GM12878 (cell line): ENCODE measurements around the gene MMP14. TPM values are rescaled to one million over a fixed set of nuclear protein-coding genes. Genes with fewer than 3 reads are reported as not detected.

Experiments used
- ATAC-seq: fragments of 200-7000 bp; cut with Tn5 transposase; 3 replicates; pipeline ENCODE4 v1.9.1; 2020; ENCODE audit warnings: mild to moderate bottlenecking, moderate library complexity
- BruUV-seq: library from RNA; stranded (reverse); fragments of 400-500 nt; replicated peaks from 2 replicates; lab custom pipeline; 2021; lab: Mats Ljungman, UMichigan
- CTCF ChIA-PET: fragments of 300-600 bp; sonication (Branson Sonifier 250); formaldehyde crosslinking; extraction: SDS; loops from one replicate; lab custom pipeline; 2021; ENCODE audit warnings: inconsistent platforms; lab: Yijun Ruan, JAX
- POLR2A ChIA-PET: fragments of 350-600 bp; formaldehyde crosslinking; extraction: SDS; loops from one replicate; lab custom pipeline; 2021; ENCODE audit warnings: inconsistent platforms; lab: Charles Lee
- RAD21 ChIA-PET: fragments of 300-600 bp; sonication (Branson Sonifier 250); formaldehyde crosslinking; loops from one replicate; lab custom pipeline; 2023; ENCODE audit warnings: antibody characterized with exemption; ENCODE audit not compliant: unreplicated experiment; lab: Charles Lee
- SMC1A ChIA-PET: fragments of 300-600 bp; sonication (Branson Sonifier 250); formaldehyde crosslinking; loops from one replicate; lab custom pipeline; 2023; ENCODE audit not compliant: unreplicated experiment, uncharacterized antibody; lab: Charles Lee
- DNase-seq: peaks from one replicate; pipeline ENCODE4 v3.0.0-alpha.2; 2011; ENCODE audit warnings: low read depth, low spot score
- FAIRE-seq: peaks from 3 replicates; lab custom pipeline; 2011; peaks lifted over from hg19 to GRCh38; lab: Jason Lieb, UNC
- H2AFZ ChIP-seq: 2 replicates; pipeline ENCODE4 v1.6.0; 2011; ENCODE audit warnings: low read depth, low read length, control low read depth; ENCODE audit not compliant: control insufficient read depth
- H3K27ac ChIP-seq: 2 replicates; pipeline ENCODE4 v1.5.1; 2011; ENCODE audit warnings: control low read depth; ENCODE audit not compliant: control insufficient read depth, insufficient read depth
- H3K27me3 ChIP-seq, 2 experiments: replicated peaks in 1 of 2; 2 replicates each; pipeline versions ENCODE4 v1.6.0 to v1.6.1; 2011; ENCODE audit warnings: low read length in 1 of 2; ENCODE audit not compliant: control insufficient read depth in 2 of 2, insufficient read depth in 2 of 2
- H3K36me3 ChIP-seq, 2 experiments: 2 replicates each; pipeline ENCODE4 v1.5.1; 2011; ENCODE audit warnings: low read length in 1 of 2; ENCODE audit not compliant: control insufficient read depth in 2 of 2, insufficient read depth in 2 of 2
- H3K4me1 ChIP-seq: 2 replicates; pipeline ENCODE4 v1.6.1; 2011; ENCODE audit warnings: mild to moderate bottlenecking, low read length, moderate library complexity, mixed read lengths; ENCODE audit not compliant: control insufficient read depth, insufficient read depth
- H3K4me2 ChIP-seq: 2 replicates; pipeline ENCODE4 v1.6.0; 2011; ENCODE audit warnings: control low read depth; ENCODE audit not compliant: control insufficient read depth, insufficient read depth
- H3K4me3 ChIP-seq: fragments of 200-600 bp; sonication (generic); 2 replicates; pipeline ENCODE4 v1.5.1; 2016
- H3K79me2 ChIP-seq: 2 replicates; pipeline ENCODE4 v1.6.0; 2011; ENCODE audit warnings: low read length; ENCODE audit not compliant: control insufficient read depth, insufficient read depth
- H3K9ac ChIP-seq: 2 replicates; pipeline ENCODE4 v1.8.0; 2011; ENCODE audit warnings: low read length, control low read depth, mixed read lengths; ENCODE audit not compliant: control insufficient read depth, insufficient read depth
- H3K9me3 ChIP-seq: replicated peaks from 3 replicates; pipeline ENCODE4 v1.5.1; 2011; ENCODE audit warnings: mild to moderate bottlenecking, low read length; ENCODE audit not compliant: control insufficient read depth, insufficient read depth
- H4K20me1 ChIP-seq: 2 replicates; pipeline ENCODE4 v1.6.0; 2011; ENCODE audit not compliant: control insufficient read depth, insufficient read depth
- CBX5 ChIP-seq: sonication (generic); IDR thresholded peaks from 2 replicates; pipeline ENCODE4 v1.6.1; 2016; ENCODE audit warnings: low read depth, moderate library complexity, mild to moderate bottlenecking, inconsistent platforms
- CEBPB ChIP-seq, 2 experiments: fragments of 150-350 bp in 1 of 2; IDR thresholded peaks; 2 replicates each; pipeline ENCODE4 v1.6.1; 2012 to 2014; ENCODE audit warnings: low read depth in 2 of 2, low read length in 2 of 2, borderline replicate concordance in 1 of 2, inconsistent platforms in 1 of 2
- EED ChIP-seq: sonication (generic); IDR thresholded peaks from 2 replicates; pipeline ENCODE4 v1.6.1; 2016; ENCODE audit warnings: antibody characterized with exemption, low read depth
- EZH2 ChIP-seq: IDR thresholded peaks from 2 replicates; pipeline ENCODE4 v1.6.1; 2012; ENCODE audit warnings: low read depth, mild to moderate bottlenecking, control low read depth, inconsistent platforms, low read length, borderline replicate concordance; ENCODE audit not compliant: control insufficient read depth
- FOXM1 ChIP-seq: IDR thresholded peaks from 2 replicates; pipeline ENCODE4 v1.6.1; 2012; ENCODE audit warnings: low read depth, mild to moderate bottlenecking, inconsistent platforms, low read length, moderate library complexity
- KAT2A ChIP-seq: conservative IDR thresholded peaks from 2 replicates; pipeline ENCODE4 v1.6.1; 2011; ENCODE audit warnings: low read depth, low read length; ENCODE audit not compliant: control insufficient read depth
- MXI1 ChIP-seq: fragments of 150-350 bp; IDR thresholded peaks from 2 replicates; pipeline ENCODE4 v1.6.1; 2011; ENCODE audit warnings: low read depth, mild to moderate bottlenecking, inconsistent platforms, low read length, improper control_type of control experiment
- NFIC ChIP-seq: IDR thresholded peaks from 2 replicates; pipeline ENCODE4 v1.6.1; 2012; ENCODE audit warnings: low read depth, mild to moderate bottlenecking, inconsistent platforms, low read length, moderate library complexity
- NFYA ChIP-seq: IDR thresholded peaks from 2 replicates; pipeline ENCODE4 v1.6.1; 2011; ENCODE audit warnings: low read depth, mild to moderate bottlenecking, low read length, improper control_type of control experiment, borderline replicate concordance
- NR2F1 ChIP-seq: fragments of 450-650 bp; conservative IDR thresholded peaks from 2 replicates; pipeline ENCODE4 v1.6.1; 2017; ENCODE audit warnings: mild to moderate bottlenecking
- RB1 ChIP-seq: fragments of 450-650 bp; formaldehyde crosslinking; IDR thresholded peaks from 2 replicates; pipeline ENCODE4 v1.6.1; 2017; ENCODE audit warnings: mild to moderate bottlenecking, borderline replicate concordance
- RBBP5 ChIP-seq: fragments of 200-600 bp; sonication (generic); conservative IDR thresholded peaks from 2 replicates; pipeline ENCODE4 v1.6.1; 2016
- SUPT20H ChIP-seq: IDR thresholded peaks from 2 replicates; pipeline ENCODE4 v1.6.1; 2011; ENCODE audit warnings: low read depth, mild to moderate bottlenecking, low read length, moderate library complexity, borderline replicate concordance; ENCODE audit not compliant: control insufficient read depth
- SUZ12 ChIP-seq: fragments of 200-600 bp; sonication (generic); IDR thresholded peaks from one replicate; pipeline ENCODE4 v1.6.1; 2018; ENCODE audit warnings: antibody characterized with exemption, mild to moderate bottlenecking; ENCODE audit not compliant: unreplicated experiment
- ZNF217 ChIP-seq: fragments of 450-650 bp; IDR thresholded peaks from 2 replicates; pipeline ENCODE4 v1.6.1; 2017; ENCODE audit warnings: antibody characterized with exemption, mild to moderate bottlenecking
- WGBS: methylation state at CpG from one replicate; pipeline ENCODE4 v1.1.6; 2016; ENCODE audit warnings: low lambda C conversion rate; ENCODE audit not compliant: insufficient replicate concordance, insufficient coverage; ENCODE audit errors: missing lambda C conversion rate; 5-methylcytosine and 5-hydroxymethylcytosine counted together
- in situ Hi-C: fragments of 300-500 bp; cut with MboI; formaldehyde crosslinking; loops from 9 replicates; pipeline ENCODE4 v1.14.3; 2018; ENCODE audit warnings: mixed read lengths
- intact Hi-C: fragments of 100-400 bp; cut with micrococcal nuclease; formaldehyde crosslinking; loops from one replicate; pipeline ENCODE4 v1.14.2; 2022; ENCODE audit not compliant: unreplicated experiment
- polyA plus RNA-seq, 11 experiments: library from polyadenylated mRNA; depleted of rRNA in 4 of 11; unstranded in 6 of 11; stranded (reverse) in 5 of 11; fragments of >200 nt; fragmentation: Nextera tagmentation in 4 of 11; fragmentation: Illumina TruSeq in 1 of 11; extraction: Ambion mirVana in 4 of 11; extraction: Trizol in 1 of 11; gene quantifications; 1 replicate in 1 of 11; 2 replicates in 10 of 11; pipeline versions ENCODE4 v1.2.1 to v1.2.3, GENCODE V29; 2011 to 2016; ENCODE audit warnings: inconsistent platforms in 2 of 11, missing spikeins in 2 of 11, low read depth in 1 of 11
- total RNA-seq, 4 experiments: library from RNA; depleted of rRNA in 3 of 4; stranded (reverse); fragments of >200 nt in 3 of 4; fragmentation: Illumina TruSeq in 1 of 4; extraction: Trizol in 1 of 4; gene quantifications; 2 replicates each; pipeline versions ENCODE4 v1.2.1 to v1.2.3, GENCODE V29; 2013 to 2021
- TF ChIP-seq, protein P1 (sequence below): IDR thresholded peaks from 2 replicates; pipeline ENCODE4 v1.6.1; 2012; ENCODE audit warnings: low read depth, low read length, improper control_type of control experiment
- TF ChIP-seq, protein P2 (sequence below): IDR thresholded peaks from 2 replicates; pipeline ENCODE4 v1.6.1; 2012; ENCODE audit warnings: low read depth, low read length, improper control_type of control experiment
- TF ChIP-seq, protein P3 (sequence below): IDR thresholded peaks from 2 replicates; pipeline ENCODE4 v1.6.1; 2011; ENCODE audit warnings: mild to moderate bottlenecking, low read depth, low read length, moderate library complexity; ENCODE audit not compliant: insufficient replicate concordance
- TF ChIP-seq, protein P4 (sequence below), 3 experiments: IDR thresholded peaks in 2 of 3; conservative IDR thresholded peaks in 1 of 3; 2 replicates each; pipeline ENCODE4 v1.5.1; 2011; ENCODE audit warnings: low read depth in 3 of 3, low read length in 3 of 3, mild to moderate bottlenecking in 3 of 3, control low read depth in 2 of 3, moderate library complexity in 2 of 3, inconsistent platforms in 1 of 3, mixed read lengths in 1 of 3; ENCODE audit not compliant: control insufficient read depth in 2 of 3, insufficient read depth in 1 of 3; ENCODE audit errors: extremely low read depth in 1 of 3

MMP14 gene
- total and polyA plus RNA-seq, 10 of the 15 experiments (the other 5 are each of a cell fraction or from before 2014, with no cell fraction given): 0.31 to 1.9 (median 0.70) TPM; not detected in 2

DNA sequence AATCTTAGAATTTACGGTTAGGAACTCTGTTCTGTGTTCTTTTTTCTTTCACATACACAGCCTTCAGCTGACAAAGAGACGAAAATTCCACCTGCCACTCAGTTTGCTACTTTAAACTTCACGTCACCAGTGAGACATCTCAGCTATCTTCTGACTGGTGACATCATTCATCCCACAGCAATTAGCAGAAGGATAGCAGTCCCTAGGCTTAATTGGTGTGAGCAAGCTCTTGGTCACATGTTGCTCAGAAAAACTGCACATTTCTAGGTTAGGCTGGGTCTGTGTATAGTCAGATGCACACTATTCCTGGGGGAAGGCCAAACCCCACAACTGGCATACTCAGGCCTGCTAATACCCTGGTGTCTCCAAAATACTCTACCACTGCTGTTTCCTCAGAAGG is 45.1 kb upstream of the MMP14 start:
- Histone ChIP-seq H3K4me1 (peaks cover 46% of the 10 kb centered on the region), H3K27ac (peak overlapping the region; percentile 71), H3K9ac (no peak overlapping the region), H3K4me2 (no peak overlapping the region), H4K20me1 (no peaks in the 10 kb centered on the region), H3K4me3 (no peak overlapping the region), H3K36me3 (no peaks in the 10 kb centered on the region), H3K27me3 (no peaks in the 10 kb centered on the region), H2AFZ (no peak overlapping the region), H3K79me2 (peaks cover 18% of the 10 kb centered on the region), H3K9me3 (no peaks in the 10 kb centered on the region; the same call in 2 of the 3 replicates)
- POLR2A ChIA-PET: interaction anchor here (0.7 to 11.3 kb wide), 4 partner anchors 17 to 1904 kb away, joined by 3 to 245 read pairs (median 4); partner anchors contain the start of gene SLC7A7
- CTCF ChIA-PET: interaction anchor here (1.6 to 4.2 kb wide), 9 partner anchors 11 to 62 kb away, joined by 4 to 34 read pairs (median 15); partner anchors contain the start of gene SLC7A7
- FAIRE-seq (no peak), DNase-seq (no peak), ATAC-seq (peak; percentile 20)
- SMC1A ChIA-PET: interaction anchor here (0.8 to 20.3 kb wide), 10 partner anchors 9 to 202 kb away, joined by 3 to 395 read pairs (median 4); partner anchors contain the start of genes DAD1, OXA1L and SLC7A7
- 94% methylated on average over 3 of the region's 3 CpGs for WGBS
- RAD21 ChIA-PET: interaction anchor here (0.8 to 9.8 kb wide), 10 partner anchors 10 to 221 kb away, joined by 3 to 219 read pairs (median 4); partner anchors contain the start of genes OXA1L and SLC7A7
- intact Hi-C loops (loop anchor here (2.0 to 10.0 kb wide), 2 partner anchors 20 to 306 kb away; no protein-coding TSS in a partner anchor), in situ Hi-C loops (no loop called here)
- no TSS peak for BruUV-seq
- TF ChIP-seq SUPT20H (no peak), RBBP5 (no peak), SUZ12 (no peak), FOXM1 (no peak), EED (peak; percentile 34; the same call in 1 of the 2 replicates), ZNF217 (no peak), NR2F1 (no peak), CBX5 (no peak), RB1 (no peak), NFYA (no peak), CEBPB (IDR thresholded peaks at IDR 0.05; ENCODE audit: borderline replicate concordance in 1 of 2, low read depth in 2 of 2, low read length in 2 of 2) (no peak), KAT2A (no peak), NFIC (0 out of 2 replicates have a peak, but pooled peaks have one; percentile 25), EZH2 (no peak), MXI1 (no peak)
- TF ChIP-seq, protein P1, sequence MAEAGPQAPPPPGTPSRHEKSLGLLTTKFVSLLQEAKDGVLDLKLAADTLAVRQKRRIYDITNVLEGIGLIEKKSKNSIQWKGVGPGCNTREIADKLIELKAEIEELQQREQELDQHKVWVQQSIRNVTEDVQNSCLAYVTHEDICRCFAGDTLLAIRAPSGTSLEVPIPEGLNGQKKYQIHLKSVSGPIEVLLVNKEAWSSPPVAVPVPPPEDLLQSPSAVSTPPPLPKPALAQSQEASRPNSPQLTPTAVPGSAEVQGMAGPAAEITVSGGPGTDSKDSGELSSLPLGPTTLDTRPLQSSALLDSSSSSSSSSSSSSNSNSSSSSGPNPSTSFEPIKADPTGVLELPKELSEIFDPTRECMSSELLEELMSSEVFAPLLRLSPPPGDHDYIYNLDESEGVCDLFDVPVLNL: no peak
- TF ChIP-seq, protein P2, sequence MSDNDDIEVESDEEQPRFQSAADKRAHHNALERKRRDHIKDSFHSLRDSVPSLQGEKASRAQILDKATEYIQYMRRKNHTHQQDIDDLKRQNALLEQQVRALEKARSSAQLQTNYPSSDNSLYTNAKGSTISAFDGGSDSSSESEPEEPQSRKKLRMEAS: no peak
- TF ChIP-seq, protein P3, sequence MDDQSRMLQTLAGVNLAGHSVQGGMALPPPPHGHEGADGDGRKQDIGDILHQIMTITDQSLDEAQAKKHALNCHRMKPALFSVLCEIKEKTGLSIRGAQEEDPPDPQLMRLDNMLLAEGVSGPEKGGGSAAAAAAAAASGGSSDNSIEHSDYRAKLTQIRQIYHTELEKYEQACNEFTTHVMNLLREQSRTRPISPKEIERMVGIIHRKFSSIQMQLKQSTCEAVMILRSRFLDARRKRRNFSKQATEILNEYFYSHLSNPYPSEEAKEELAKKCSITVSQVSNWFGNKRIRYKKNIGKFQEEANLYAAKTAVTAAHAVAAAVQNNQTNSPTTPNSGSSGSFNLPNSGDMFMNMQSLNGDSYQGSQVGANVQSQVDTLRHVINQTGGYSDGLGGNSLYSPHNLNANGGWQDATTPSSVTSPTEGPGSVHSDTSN: peak; percentile 45
- TF ChIP-seq, protein P4, sequence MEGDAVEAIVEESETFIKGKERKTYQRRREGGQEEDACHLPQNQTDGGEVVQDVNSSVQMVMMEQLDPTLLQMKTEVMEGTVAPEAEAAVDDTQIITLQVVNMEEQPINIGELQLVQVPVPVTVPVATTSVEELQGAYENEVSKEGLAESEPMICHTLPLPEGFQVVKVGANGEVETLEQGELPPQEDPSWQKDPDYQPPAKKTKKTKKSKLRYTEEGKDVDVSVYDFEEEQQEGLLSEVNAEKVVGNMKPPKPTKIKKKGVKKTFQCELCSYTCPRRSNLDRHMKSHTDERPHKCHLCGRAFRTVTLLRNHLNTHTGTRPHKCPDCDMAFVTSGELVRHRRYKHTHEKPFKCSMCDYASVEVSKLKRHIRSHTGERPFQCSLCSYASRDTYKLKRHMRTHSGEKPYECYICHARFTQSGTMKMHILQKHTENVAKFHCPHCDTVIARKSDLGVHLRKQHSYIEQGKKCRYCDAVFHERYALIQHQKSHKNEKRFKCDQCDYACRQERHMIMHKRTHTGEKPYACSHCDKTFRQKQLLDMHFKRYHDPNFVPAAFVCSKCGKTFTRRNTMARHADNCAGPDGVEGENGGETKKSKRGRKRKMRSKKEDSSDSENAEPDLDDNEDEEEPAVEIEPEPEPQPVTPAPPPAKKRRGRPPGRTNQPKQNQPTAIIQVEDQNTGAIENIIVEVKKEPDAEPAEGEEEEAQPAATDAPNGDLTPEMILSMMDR (IDR thresholded peaks at IDR 0.05 in 2 of 3, conservative IDR thresholded peaks at IDR 0.05 in 1 of 3; ENCODE audit: control insufficient read depth in 2 of 3, extremely low read depth in 1 of 3, insufficient read depth in 1 of 3, low read depth in 3 of 3, low read length in 3 of 3): no peak
